HepG2 (cell line): Measurements from ENCODE around the gene CSNK1D. TPM values are rescaled to one million over a fixed set of nuclear protein-coding genes. Genes with fewer than 3 reads are reported as not detected.

ENCODE experiments used
- ATF7 ChIP-seq, 2 experiments: fragments of 450-650 bp in 1 of 2; sonication (generic) in 1 of 2; formaldehyde crosslinking in 1 of 2; IDR thresholded peaks; 2 replicates each; pipeline versions ENCODE4 v1.4.0 to v1.6.1; 2016 to 2020; ENCODE audit warnings: antibody characterized with exemption in 1 of 2, mild to moderate bottlenecking in 1 of 2, missing genetic modification reagents in 1 of 2
- CBX1 ChIP-seq: IDR thresholded peaks from one replicate; pipeline ENCODE4 v1.6.1; 2016; ENCODE audit warnings: antibody characterized with exemption, low read depth
- MXD4 ChIP-seq: IDR thresholded peaks from 2 replicates; pipeline ENCODE4 v1.6.1; 2016; ENCODE audit warnings: mild to moderate bottlenecking, missing biosample characterization, missing genetic modification reagents
- NCOR1 ChIP-seq: fragments of 200-600 bp; sonication (generic); IDR thresholded peaks from 2 replicates; pipeline ENCODE4 v1.7.0; 2017; ENCODE audit warnings: antibody characterized with exemption, low read length, borderline replicate concordance
- SOX13 ChIP-seq, 3 experiments: fragments of 450-650 bp in 1 of 3; sonication (generic) in 1 of 3; formaldehyde crosslinking in 1 of 3; IDR thresholded peaks in 2 of 3; conservative IDR thresholded peaks in 1 of 3; 2 replicates each; pipeline versions ENCODE4 v1.5.0 to v1.6.1; 2016 to 2020; ENCODE audit warnings: antibody characterized with exemption in 1 of 3, mild to moderate bottlenecking in 1 of 3, missing compliant biosample characterization in 1 of 3, missing genetic modification reagents in 1 of 3, moderate library complexity in 1 of 3
- ZNF235 ChIP-seq: sonication (generic); formaldehyde crosslinking; IDR thresholded peaks from 2 replicates; pipeline ENCODE4 v1.8.1; 2023; ENCODE audit warnings: mild to moderate bottlenecking, missing genetic modification reagents, borderline replicate concordance
- ZNF558 ChIP-seq: sonication (generic); formaldehyde crosslinking; IDR thresholded peaks from 2 replicates; pipeline ENCODE4 v1.9.0; 2022; ENCODE audit warnings: mild to moderate bottlenecking, missing genetic modification reagents, borderline replicate concordance
- polyA plus RNA-seq, 8 experiments: library from polyadenylated mRNA; depleted of rRNA in 3 of 8; stranded (reverse) in 7 of 8; unstranded in 1 of 8; fragments of >200 nt; fragmentation: Illumina TruSeq in 4 of 8; extraction: Trizol in 4 of 8; gene quantifications; 2 replicates each; pipeline versions ENCODE4 v1.2.1 to v1.2.3, GENCODE V29; 2011 to 2016; ENCODE audit warnings: low read depth in 4 of 8, missing spikeins in 1 of 8, mixed read lengths in 1 of 8; ENCODE audit not compliant: insufficient read depth in 1 of 8
- total RNA-seq, 5 experiments: library from RNA; depleted of rRNA; stranded (reverse); fragments of >200 nt; fragmentation: Illumina TruSeq; extraction: Trizol; gene quantifications; 2 replicates each; pipeline ENCODE4 v1.2.3, GENCODE V29; 2016; ENCODE audit warnings: low read depth in 1 of 5
- TF ChIP-seq, protein P1 (sequence below): sonication (generic); formaldehyde crosslinking; conservative IDR thresholded peaks from 2 replicates; pipeline ENCODE4 v1.8.0; 2022; ENCODE audit warnings: low read depth, missing genetic modification reagents
- TF ChIP-seq, protein P2 (sequence below): fragments of 450-650 bp; IDR thresholded peaks from 2 replicates; pipeline ENCODE4 v1.6.1; 2016
- TF ChIP-seq, protein P3 (sequence below): sonication (generic); formaldehyde crosslinking; IDR thresholded peaks from 2 replicates; pipeline ENCODE4 v1.4.0; 2020; ENCODE audit warnings: missing genetic modification reagents
- TF ChIP-seq, protein P4 (sequence below): sonication (generic); formaldehyde crosslinking; conservative IDR thresholded peaks from 2 replicates; pipeline ENCODE4 v1.4.0; 2020; ENCODE audit warnings: mild to moderate bottlenecking, missing genetic modification reagents, moderate library complexity
- TF ChIP-seq, protein P5 (sequence below): sonication (generic); formaldehyde crosslinking; IDR thresholded peaks from 2 replicates; pipeline ENCODE4 v1.4.0; 2020; ENCODE audit warnings: missing genetic modification reagents
- TF ChIP-seq, protein P6 (sequence below): sonication (generic); formaldehyde crosslinking; IDR thresholded peaks from 2 replicates; pipeline ENCODE4 v1.4.0; 2020; ENCODE audit warnings: missing genetic modification reagents

Gene CSNK1D
- total and polyA plus RNA-seq, 2 of the 13 experiments (the other 11 are each of a cell fraction or from before 2014, with no cell fraction given) = 31.5 to 128 TPM

DNA sequence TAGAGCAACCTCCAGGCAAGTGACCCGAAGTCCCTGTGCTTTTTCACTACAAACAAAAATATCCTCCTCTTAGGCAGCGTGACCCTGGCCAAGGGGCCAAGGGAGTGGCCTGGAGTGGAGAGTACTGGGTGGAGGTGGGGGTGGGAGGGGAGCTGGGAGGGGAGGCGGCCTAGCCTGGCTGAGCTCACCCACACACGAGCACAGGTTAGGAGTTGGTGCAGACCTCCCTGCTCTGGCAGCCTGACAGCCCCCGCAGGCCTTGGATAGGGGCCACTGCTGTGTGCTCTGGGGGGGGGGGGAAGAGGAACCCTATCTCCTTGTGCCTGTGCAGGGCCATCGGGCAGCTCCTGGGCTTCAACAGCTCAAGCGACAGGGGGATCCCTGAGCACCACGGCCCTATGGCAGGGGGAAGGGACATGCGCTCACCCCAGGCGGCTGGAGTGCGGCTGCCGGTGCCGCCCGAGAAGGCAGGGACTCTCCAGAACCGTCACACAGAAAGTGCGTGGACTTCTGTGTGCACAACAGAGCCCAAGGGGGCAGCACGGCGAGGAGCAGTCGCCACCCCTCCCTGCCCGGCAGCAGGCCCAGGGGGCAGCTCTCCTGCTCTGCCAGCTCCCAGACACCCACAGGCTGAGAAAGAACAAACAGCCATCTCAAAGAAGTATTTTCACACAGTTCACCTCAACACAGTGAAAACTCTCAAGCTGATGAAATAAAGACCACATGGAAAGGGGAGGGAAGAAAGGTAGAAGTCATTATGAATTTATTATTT lies 31.4 kb downstream of the CSNK1D start (continued):
- TF ChIP-seq ZNF558 (CRISPR knock-in tag) (peak; percentile 15; the same call in 1 of the 2 replicates), CBX1 (no peak), SOX13 (IDR thresholded peaks at IDR 0.05) (no peak), SOX13 (CRISPR knock-in tag; conservative IDR thresholded peaks at IDR 0.05 in 1 of 2, IDR thresholded peaks at IDR 0.05 in 1 of 2) (peak in 1 of 2 experiments; percentile 8; a peak in 1 of 4 replicates), ZNF235 (peak; percentile 13; the same call in 1 of the 2 replicates), MXD4 (CRISPR knock-in tag) (peak; percentile 26; the same call in 1 of the 2 replicates), NCOR1 (no peak), ATF7 (IDR thresholded peaks at IDR 0.05) (no peak), ATF7 (CRISPR knock-in tag; IDR thresholded peaks at IDR 0.05) (no peak)
- TF ChIP-seq, protein P1, sequence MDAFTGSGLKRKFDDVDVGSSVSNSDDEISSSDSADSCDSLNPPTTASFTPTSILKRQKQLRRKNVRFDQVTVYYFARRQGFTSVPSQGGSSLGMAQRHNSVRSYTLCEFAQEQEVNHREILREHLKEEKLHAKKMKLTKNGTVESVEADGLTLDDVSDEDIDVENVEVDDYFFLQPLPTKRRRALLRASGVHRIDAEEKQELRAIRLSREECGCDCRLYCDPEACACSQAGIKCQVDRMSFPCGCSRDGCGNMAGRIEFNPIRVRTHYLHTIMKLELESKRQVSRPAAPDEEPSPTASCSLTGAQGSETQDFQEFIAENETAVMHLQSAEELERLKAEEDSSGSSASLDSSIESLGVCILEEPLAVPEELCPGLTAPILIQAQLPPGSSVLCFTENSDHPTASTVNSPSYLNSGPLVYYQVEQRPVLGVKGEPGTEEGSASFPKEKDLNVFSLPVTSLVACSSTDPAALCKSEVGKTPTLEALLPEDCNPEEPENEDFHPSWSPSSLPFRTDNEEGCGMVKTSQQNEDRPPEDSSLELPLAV = no peak
- TF ChIP-seq, protein P2, sequence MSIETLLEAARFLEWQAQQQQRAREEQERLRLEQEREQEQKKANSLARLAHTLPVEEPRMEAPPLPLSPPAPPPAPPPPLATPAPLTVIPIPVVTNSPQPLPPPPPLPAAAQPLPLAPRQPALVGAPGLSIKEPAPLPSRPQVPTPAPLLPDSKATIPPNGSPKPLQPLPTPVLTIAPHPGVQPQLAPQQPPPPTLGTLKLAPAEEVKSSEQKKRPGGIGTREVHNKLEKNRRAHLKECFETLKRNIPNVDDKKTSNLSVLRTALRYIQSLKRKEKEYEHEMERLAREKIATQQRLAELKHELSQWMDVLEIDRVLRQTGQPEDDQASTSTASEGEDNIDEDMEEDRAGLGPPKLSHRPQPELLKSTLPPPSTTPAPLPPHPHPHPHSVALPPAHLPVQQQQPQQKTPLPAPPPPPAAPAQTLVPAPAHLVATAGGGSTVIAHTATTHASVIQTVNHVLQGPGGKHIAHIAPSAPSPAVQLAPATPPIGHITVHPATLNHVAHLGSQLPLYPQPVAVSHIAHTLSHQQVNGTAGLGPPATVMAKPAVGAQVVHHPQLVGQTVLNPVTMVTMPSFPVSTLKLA = no peak
- TF ChIP-seq, protein P3, sequence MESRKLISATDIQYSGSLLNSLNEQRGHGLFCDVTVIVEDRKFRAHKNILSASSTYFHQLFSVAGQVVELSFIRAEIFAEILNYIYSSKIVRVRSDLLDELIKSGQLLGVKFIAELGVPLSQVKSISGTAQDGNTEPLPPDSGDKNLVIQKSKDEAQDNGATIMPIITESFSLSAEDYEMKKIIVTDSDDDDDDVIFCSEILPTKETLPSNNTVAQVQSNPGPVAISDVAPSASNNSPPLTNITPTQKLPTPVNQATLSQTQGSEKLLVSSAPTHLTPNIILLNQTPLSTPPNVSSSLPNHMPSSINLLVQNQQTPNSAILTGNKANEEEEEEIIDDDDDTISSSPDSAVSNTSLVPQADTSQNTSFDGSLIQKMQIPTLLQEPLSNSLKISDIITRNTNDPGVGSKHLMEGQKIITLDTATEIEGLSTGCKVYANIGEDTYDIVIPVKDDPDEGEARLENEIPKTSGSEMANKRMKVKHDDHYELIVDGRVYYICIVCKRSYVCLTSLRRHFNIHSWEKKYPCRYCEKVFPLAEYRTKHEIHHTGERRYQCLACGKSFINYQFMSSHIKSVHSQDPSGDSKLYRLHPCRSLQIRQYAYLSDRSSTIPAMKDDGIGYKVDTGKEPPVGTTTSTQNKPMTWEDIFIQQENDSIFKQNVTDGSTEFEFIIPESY (CRISPR knock-in tag) = peak; percentile 44; the same call in 1 of the 2 replicates
- TF ChIP-seq, protein P4, sequence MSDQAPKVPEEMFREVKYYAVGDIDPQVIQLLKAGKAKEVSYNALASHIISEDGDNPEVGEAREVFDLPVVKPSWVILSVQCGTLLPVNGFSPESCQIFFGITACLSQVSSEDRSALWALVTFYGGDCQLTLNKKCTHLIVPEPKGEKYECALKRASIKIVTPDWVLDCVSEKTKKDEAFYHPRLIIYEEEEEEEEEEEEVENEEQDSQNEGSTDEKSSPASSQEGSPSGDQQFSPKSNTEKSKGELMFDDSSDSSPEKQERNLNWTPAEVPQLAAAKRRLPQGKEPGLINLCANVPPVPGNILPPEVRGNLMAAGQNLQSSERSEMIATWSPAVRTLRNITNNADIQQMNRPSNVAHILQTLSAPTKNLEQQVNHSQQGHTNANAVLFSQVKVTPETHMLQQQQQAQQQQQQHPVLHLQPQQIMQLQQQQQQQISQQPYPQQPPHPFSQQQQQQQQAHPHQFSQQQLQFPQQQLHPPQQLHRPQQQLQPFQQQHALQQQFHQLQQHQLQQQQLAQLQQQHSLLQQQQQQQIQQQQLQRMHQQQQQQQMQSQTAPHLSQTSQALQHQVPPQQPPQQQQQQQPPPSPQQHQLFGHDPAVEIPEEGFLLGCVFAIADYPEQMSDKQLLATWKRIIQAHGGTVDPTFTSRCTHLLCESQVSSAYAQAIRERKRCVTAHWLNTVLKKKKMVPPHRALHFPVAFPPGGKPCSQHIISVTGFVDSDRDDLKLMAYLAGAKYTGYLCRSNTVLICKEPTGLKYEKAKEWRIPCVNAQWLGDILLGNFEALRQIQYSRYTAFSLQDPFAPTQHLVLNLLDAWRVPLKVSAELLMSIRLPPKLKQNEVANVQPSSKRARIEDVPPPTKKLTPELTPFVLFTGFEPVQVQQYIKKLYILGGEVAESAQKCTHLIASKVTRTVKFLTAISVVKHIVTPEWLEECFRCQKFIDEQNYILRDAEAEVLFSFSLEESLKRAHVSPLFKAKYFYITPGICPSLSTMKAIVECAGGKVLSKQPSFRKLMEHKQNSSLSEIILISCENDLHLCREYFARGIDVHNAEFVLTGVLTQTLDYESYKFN = peak; percentile 27; the same call in 1 of the 2 replicates
- TF ChIP-seq, protein P5, sequence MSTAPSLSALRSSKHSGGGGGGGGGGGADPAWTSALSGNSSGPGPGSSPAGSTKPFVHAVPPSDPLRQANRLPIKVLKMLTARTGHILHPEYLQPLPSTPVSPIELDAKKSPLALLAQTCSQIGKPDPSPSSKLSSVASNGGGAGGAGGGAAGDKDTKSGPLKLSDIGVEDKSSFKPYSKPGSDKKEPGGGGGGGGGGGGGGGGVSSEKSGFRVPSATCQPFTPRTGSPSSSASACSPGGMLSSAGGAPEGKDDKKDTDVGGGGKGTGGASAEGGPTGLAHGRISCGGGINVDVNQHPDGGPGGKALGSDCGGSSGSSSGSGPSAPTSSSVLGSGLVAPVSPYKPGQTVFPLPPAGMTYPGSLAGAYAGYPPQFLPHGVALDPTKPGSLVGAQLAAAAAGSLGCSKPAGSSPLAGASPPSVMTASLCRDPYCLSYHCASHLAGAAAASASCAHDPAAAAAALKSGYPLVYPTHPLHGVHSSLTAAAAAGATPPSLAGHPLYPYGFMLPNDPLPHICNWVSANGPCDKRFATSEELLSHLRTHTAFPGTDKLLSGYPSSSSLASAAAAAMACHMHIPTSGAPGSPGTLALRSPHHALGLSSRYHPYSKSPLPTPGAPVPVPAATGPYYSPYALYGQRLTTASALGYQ (CRISPR knock-in tag) = peak; percentile 43; the same call in 1 of the 2 replicates
- TF ChIP-seq, protein P6, sequence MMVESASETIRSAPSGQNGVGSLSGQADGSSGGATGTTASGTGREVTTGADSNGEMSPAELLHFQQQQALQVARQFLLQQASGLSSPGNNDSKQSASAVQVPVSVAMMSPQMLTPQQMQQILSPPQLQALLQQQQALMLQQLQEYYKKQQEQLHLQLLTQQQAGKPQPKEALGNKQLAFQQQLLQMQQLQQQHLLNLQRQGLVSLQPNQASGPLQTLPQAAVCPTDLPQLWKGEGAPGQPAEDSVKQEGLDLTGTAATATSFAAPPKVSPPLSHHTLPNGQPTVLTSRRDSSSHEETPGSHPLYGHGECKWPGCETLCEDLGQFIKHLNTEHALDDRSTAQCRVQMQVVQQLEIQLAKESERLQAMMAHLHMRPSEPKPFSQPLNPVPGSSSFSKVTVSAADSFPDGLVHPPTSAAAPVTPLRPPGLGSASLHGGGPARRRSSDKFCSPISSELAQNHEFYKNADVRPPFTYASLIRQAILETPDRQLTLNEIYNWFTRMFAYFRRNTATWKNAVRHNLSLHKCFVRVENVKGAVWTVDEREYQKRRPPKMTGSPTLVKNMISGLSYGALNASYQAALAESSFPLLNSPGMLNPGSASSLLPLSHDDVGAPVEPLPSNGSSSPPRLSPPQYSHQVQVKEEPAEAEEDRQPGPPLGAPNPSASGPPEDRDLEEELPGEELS (CRISPR knock-in tag) = peak; percentile 42
